PC-9 (cell line): Measurements from ENCODE around the gene TMEM250. TPM values are rescaled to one million over a fixed set of nuclear protein-coding genes. Genes with fewer than 3 reads are reported as not detected.

Source experiments
- BruUV-seq: library from RNA; stranded (reverse); fragments of 400-500 nt; replicated peaks from 2 replicates; lab custom pipeline; 2021; lab: Mats Ljungman, UMichigan
- CTCF ChIA-PET: fragments of 300-600 bp; sonication (Branson Sonifier 250); formaldehyde crosslinking; loops from one replicate; lab custom pipeline; 2022; ENCODE audit warnings: antibody characterized with exemption; lab: Charles Lee
- POLR2A ChIA-PET: fragments of 300-600 bp; sonication (Branson Sonifier 250); formaldehyde crosslinking; loops from one replicate; lab custom pipeline; 2022; ENCODE audit warnings: antibody characterized with exemption; ENCODE audit not compliant: unreplicated experiment; lab: Charles Lee
- DNase-seq, 2 experiments: peaks; one replicate each; pipeline versions ENCODE4 v3.0.0 to v3.0.0-alpha.2; 2015 to 2022; ENCODE audit warnings: mixed read lengths in 1 of 2
- H2AFZ ChIP-seq: fragments of 200-600 bp; sonication (generic); 2 replicates; pipeline ENCODE4 v1.8.1; 2017; ENCODE audit warnings: antibody characterized with exemption
- H3F3A ChIP-seq: fragments of 200-600 bp; sonication (generic); 2 replicates; pipeline ENCODE4 v1.8.1; 2017; ENCODE audit warnings: antibody characterized with exemption, mild to moderate bottlenecking, low read depth; ENCODE audit not compliant: insufficient read depth
- H3K27ac ChIP-seq: fragments of 200-600 bp; sonication (generic); 2 replicates; pipeline ENCODE4 v1.6.1; 2016; ENCODE audit warnings: mixed run types
- H3K27me3 ChIP-seq: fragments of 200-600 bp; sonication (generic); 2 replicates; pipeline ENCODE4 v1.6.1; 2016; ENCODE audit warnings: low read depth, mixed run types; ENCODE audit not compliant: insufficient read depth
- H3K36me3 ChIP-seq: fragments of 200-600 bp; sonication (generic); 2 replicates; pipeline ENCODE4 v1.6.1; 2016; ENCODE audit warnings: low read depth, mixed run types
- H3K4me1 ChIP-seq: fragments of 200-600 bp; sonication (generic); replicated peaks from 2 replicates; pipeline ENCODE4 v1.6.1; 2016; ENCODE audit warnings: mixed run types; ENCODE audit not compliant: insufficient read depth
- H3K4me2 ChIP-seq: fragments of 200-600 bp; sonication (generic); 2 replicates; pipeline ENCODE4 v1.6.1; 2017; ENCODE audit warnings: mixed run types
- H3K4me3 ChIP-seq: fragments of 200-600 bp; sonication (generic); 2 replicates; pipeline ENCODE4 v1.6.1; 2016; ENCODE audit warnings: mixed run types
- H3K79me2 ChIP-seq: fragments of 200-600 bp; sonication (generic); 2 replicates; pipeline ENCODE4 v1.6.1; 2017; ENCODE audit warnings: low read depth, mixed run types
- H3K9me2 ChIP-seq: fragments of 200-600 bp; sonication (generic); 2 replicates; pipeline ENCODE4 v1.8.1; 2017; ENCODE audit warnings: mild to moderate bottlenecking; ENCODE audit not compliant: insufficient read depth
- H3K9me3 ChIP-seq: fragments of 200-600 bp; sonication (generic); 2 replicates; pipeline ENCODE4 v1.8.1; 2016; ENCODE audit warnings: low read depth; ENCODE audit not compliant: insufficient read depth
- H4K20me1 ChIP-seq: fragments of 200-600 bp; sonication (generic); 2 replicates; pipeline ENCODE4 v1.8.1; 2017; ENCODE audit not compliant: insufficient read depth
- CTCF ChIP-seq: fragments of 200-600 bp; sonication (generic); conservative IDR thresholded peaks from 2 replicates; pipeline ENCODE4 v1.6.1; 2017; ENCODE audit warnings: mixed run types, antibody characterized with exemption, mild to moderate bottlenecking, moderate library complexity
- EZH2 ChIP-seq: fragments of 200-600 bp; sonication (generic); IDR thresholded peaks from 2 replicates; pipeline ENCODE4 v1.8.0; 2017; ENCODE audit warnings: antibody characterized with exemption, low read depth
- intact Hi-C: fragments of 100-400 bp; cut with micrococcal nuclease; formaldehyde crosslinking; loops from one replicate; pipeline ENCODE4 v1.10.0; 2022; ENCODE audit not compliant: unreplicated experiment
- total RNA-seq: library from RNA; stranded (reverse); gene quantifications from 2 replicates; pipeline ENCODE4 v1.2.3, GENCODE V29; 2021

Gene TMEM250
- total RNA-seq, 1 experiment from 2014 or later: 73.8 TPM

GRCh38 chr9:136107953-136108647, 10.6 kb downstream of the TMEM250 start:
- Histone ChIP-seq H3K4me1 (peaks cover 7% of the 10 kb centered on the region; the same call in 1 of the 2 replicates), H3K79me2 (no peaks in the 10 kb centered on the region), H3K36me3 (no peaks in the 10 kb centered on the region), H3K9me2 (no peaks in the 10 kb centered on the region), H3K4me2 (no peak overlapping the region), H3K4me3 (no peak overlapping the region), H3K27me3 (peaks cover 22% of the 10 kb centered on the region; the same call in 1 of the 2 replicates), H3K9me3 (no peaks in the 10 kb centered on the region), H3F3A (0 out of 2 replicates have a peak, but pooled peaks cover 5% of the 10 kb centered on the region), H3K27ac (no peak overlapping the region), H4K20me1 (no peaks in the 10 kb centered on the region), H2AFZ (no peak overlapping the region)
- BruUV-seq: no TSS peak
- DNase-seq: peak; percentile 31 to 57
- intact Hi-C loops: loop anchor here (2.0 kb wide), 1 partner anchor 13 kb away; the partner anchor contains the start of gene NACC2
- TF ChIP-seq CTCF (no peak), EZH2 (no peak)
- CTCF ChIA-PET: no interaction called here
- POLR2A ChIA-PET: no interaction called here

GRCh38 chr9:136107155-136107952, 11.3 kb downstream of the TMEM250 start:
- ChIA-PET CTCF (no interaction called here), POLR2A (no interaction called here)
- no TSS peak for BruUV-seq
- no peaks in the 10 kb centered on the region for H3K79me2 ChIP-seq
- H4K20me1 ChIP-seq: no peaks in the 10 kb centered on the region
- no peak overlapping the region for H3K4me2 ChIP-seq
- H3K27ac ChIP-seq: no peak overlapping the region
- no peak for DNase-seq
- H3K9me3 ChIP-seq: no peaks in the 10 kb centered on the region
- no peak overlapping the region for H3K4me3 ChIP-seq
- peaks cover 23% of the 10 kb centered on the region; the same call in 1 of the 2 replicates for H3K27me3 ChIP-seq
- H2AFZ ChIP-seq: no peak overlapping the region
- no peaks in the 10 kb centered on the region for H3K9me2 ChIP-seq
- no peaks in the 10 kb centered on the region for H3F3A ChIP-seq
- TF ChIP-seq EZH2 (no peak), CTCF (no peak)
- intact Hi-C loops: no loop called here
- peaks cover 7% of the 10 kb centered on the region; the same call in 1 of the 2 replicates for H3K4me1 ChIP-seq
- no peaks in the 10 kb centered on the region for H3K36me3 ChIP-seq

- H2AFZ ChIP-seq: no peak overlapping the region
- ChIA-PET POLR2A (interaction anchor here (0.5 to 1.0 kb wide), 2 partner anchors 14 to 227 kb away, joined by 4 to 5 read pairs; no protein-coding TSS in a partner anchor), CTCF (no interaction called here)
- intact Hi-C loops: no loop called here
- no peak overlapping the region for H3K27ac ChIP-seq
- H4K20me1 ChIP-seq: no peaks in the 10 kb centered on the region
- no TSS peak for BruUV-seq
- no peaks in the 10 kb centered on the region for H3K36me3 ChIP-seq
- H3K79me2 ChIP-seq: no peaks in the 10 kb centered on the region
- H3K4me1 ChIP-seq: peaks cover 7% of the 10 kb centered on the region; the same call in 1 of the 2 replicates
- peak in 1 of 2 experiments; percentile 30 for DNase-seq
- peaks cover 23% of the 10 kb centered on the region; the same call in 1 of the 2 replicates for H3K27me3 ChIP-seq
- H3F3A ChIP-seq: no peaks in the 10 kb centered on the region
- no peak overlapping the region for H3K4me2 ChIP-seq
- no peak for TF ChIP-seq EZH2
- H3K4me3 ChIP-seq: no peak overlapping the region
- no peaks in the 10 kb centered on the region for H3K9me2 ChIP-seq
- H3K9me3 ChIP-seq: no peaks in the 10 kb centered on the region
These were observed 13.1 kb downstream of the TMEM250 start for GRCh38 chr9:136105398-136106135.
